ENCODE measurements around the gene JOSD2.

JOSD2 gene

DNA sequence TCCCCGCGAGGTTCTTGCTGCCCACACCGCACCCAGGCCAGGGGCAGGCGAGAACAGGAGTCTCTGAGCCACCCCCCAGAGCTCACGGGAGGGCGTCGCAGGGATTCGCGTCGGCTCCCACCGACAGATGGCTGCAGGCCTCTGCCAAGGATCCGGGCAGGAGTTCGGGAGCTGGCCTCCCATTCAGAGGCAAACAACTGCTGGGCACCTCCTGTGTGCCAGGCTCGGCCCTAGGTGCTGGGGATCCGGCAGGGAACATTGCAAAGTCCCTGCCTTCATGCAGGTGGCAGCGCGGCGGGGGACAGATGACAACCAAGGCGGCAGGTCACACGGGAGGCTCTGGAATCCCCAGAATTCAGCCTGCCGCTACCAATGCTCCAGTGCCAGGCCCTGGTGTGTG is 32.0 kb upstream of the JOSD2 start:
- TF ChIP-seq, protein P1, sequence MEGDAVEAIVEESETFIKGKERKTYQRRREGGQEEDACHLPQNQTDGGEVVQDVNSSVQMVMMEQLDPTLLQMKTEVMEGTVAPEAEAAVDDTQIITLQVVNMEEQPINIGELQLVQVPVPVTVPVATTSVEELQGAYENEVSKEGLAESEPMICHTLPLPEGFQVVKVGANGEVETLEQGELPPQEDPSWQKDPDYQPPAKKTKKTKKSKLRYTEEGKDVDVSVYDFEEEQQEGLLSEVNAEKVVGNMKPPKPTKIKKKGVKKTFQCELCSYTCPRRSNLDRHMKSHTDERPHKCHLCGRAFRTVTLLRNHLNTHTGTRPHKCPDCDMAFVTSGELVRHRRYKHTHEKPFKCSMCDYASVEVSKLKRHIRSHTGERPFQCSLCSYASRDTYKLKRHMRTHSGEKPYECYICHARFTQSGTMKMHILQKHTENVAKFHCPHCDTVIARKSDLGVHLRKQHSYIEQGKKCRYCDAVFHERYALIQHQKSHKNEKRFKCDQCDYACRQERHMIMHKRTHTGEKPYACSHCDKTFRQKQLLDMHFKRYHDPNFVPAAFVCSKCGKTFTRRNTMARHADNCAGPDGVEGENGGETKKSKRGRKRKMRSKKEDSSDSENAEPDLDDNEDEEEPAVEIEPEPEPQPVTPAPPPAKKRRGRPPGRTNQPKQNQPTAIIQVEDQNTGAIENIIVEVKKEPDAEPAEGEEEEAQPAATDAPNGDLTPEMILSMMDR (IDR thresholded peaks at IDR 0.05; ENCODE audit: extremely low read depth, missing control alignments): no peak
- DNase-seq (ENCODE audit: low spot score): no peak

GRCh38 chr19:50537769-50538230 is 26.8 kb upstream of the JOSD2 start:
- TF ChIP-seq, protein P1 (IDR thresholded peaks at IDR 0.05; ENCODE audit: extremely low read depth, missing control alignments): peak; percentile 72
- DNase-seq (ENCODE audit: low spot score): peak; percentile 84

DNA sequence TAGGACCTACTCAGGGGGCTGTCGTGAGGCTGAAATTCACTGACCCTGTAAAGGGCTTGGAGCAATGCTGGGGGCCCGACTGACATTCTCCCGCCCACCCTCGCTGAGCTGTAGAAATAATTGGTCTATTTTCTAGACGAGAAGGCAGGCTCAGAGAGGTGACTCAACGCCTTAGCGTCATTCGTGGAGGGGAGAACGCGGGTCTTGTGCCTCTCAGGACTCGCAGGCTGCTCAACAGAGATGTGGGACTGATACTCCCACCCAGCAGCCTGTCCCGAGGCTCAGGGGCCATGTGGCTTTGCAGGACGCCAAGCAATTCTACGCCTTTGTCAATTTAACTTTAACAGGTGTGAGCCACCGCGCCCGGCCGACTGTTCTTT is 26.3 kb upstream of the JOSD2 start:
- no peak for DNase-seq (ENCODE audit: low spot score)
- TF ChIP-seq, protein P1 (IDR thresholded peaks at IDR 0.05; ENCODE audit: extremely low read depth, missing control alignments): no peak

DNA sequence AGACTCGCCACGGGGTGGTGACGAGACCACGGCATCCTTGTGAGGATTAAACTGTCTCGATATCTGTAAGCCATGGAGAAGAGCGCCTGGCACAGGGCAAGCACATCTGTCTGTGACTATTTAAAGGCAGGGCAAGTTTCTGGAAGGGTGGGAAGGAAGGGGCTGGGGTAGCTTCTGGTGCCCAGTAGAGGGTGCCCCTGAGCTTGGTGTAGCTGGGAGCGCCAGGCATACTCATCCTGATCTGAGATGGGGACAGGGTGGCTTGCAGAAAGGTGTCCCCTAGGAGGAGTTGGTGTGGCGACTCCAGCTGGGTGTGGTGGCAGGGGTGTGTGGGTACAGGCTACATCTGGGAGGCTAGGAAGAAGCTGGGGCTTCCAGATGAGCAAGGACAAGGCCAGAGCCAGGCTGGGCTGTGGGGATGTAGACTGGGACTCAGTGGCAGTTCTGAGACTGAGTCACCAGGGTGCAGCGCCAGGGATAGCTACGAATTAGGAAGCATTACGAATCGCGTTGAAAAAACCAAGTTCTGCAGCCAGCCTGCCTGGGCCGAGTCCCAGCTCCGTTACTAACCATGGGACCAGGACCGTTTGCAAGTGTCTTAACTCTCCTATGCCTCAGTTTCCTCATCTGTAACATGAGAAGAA is 25.8 kb upstream of the JOSD2 start:
- TF ChIP-seq, protein P1 (IDR thresholded peaks at IDR 0.05; ENCODE audit: extremely low read depth, missing control alignments): no peak
- no peak for DNase-seq (ENCODE audit: low spot score)

GRCh38 chr19:50535672-50536187 is 24.7 kb upstream of the JOSD2 start:
- no peak for DNase-seq (ENCODE audit: low spot score)
- TF ChIP-seq, protein P1 (IDR thresholded peaks at IDR 0.05; ENCODE audit: extremely low read depth, missing control alignments): no peak

- peak; percentile 67 for DNase-seq (ENCODE audit: low spot score)
- TF ChIP-seq, protein P1 (IDR thresholded peaks at IDR 0.05; ENCODE audit: extremely low read depth, missing control alignments): no peak
Measured at GRCh38 chr19:50534478-50534877, 23.5 kb upstream of the JOSD2 start.

GRCh38 chr19:50532952-50533351 is 22.0 kb upstream of the JOSD2 start:
- TF ChIP-seq, protein P1 (IDR thresholded peaks at IDR 0.05; ENCODE audit: extremely low read depth, missing control alignments): no peak

More at GRCh38 chr19:50532952-50533351, 22.0 kb upstream of the JOSD2 start:
- DNase-seq (ENCODE audit: low spot score): no peak

Data from GM20000 (cell line).